Astrocyte (in vitro differentiated cells and primary cell): ENCODE results near the gene PCGF2. TPM values are rescaled to one million over a fixed set of nuclear protein-coding genes. Genes with fewer than 3 reads are reported as not detected.
"Not testable (repeated sequence)": the region's sequence is repeated elsewhere in the genome, so short reads cannot be mapped to it uniquely, and the experiment has no call there.

Experiments
- DNase-seq: peaks from one replicate; pipeline ENCODE4 v3.0.0-alpha.2; 2010; ENCODE audit warnings: low read depth
- FAIRE-seq: peaks from 2 replicates; lab custom pipeline; 2011; peaks lifted over from hg19 to GRCh38; lab: Jason Lieb, UNC
- H2AFZ ChIP-seq: 2 replicates; pipeline ENCODE4 v1.6.0; 2012; ENCODE audit warnings: low read depth, low read length, inconsistent platforms
- H3K27ac ChIP-seq: 2 replicates; pipeline ENCODE4 v1.5.1; 2011; ENCODE audit warnings: low read depth, low read length, inconsistent platforms
- H3K27me3 ChIP-seq: 2 replicates; pipeline ENCODE4 v1.6.0; 2011; ENCODE audit warnings: low read length, inconsistent platforms; ENCODE audit not compliant: insufficient read depth
- H3K36me3 ChIP-seq: 2 replicates; pipeline ENCODE4 v1.5.1; 2011; ENCODE audit warnings: low read length, inconsistent platforms; ENCODE audit not compliant: insufficient read depth
- H3K4me1 ChIP-seq: 2 replicates; pipeline ENCODE4 v1.5.1; 2011; ENCODE audit warnings: low read length, inconsistent platforms; ENCODE audit not compliant: insufficient read depth
- H3K4me2 ChIP-seq: 2 replicates; pipeline ENCODE4 v1.6.0; 2012; ENCODE audit warnings: low read length, inconsistent platforms
- H3K4me3 ChIP-seq: 2 replicates; pipeline ENCODE4 v1.5.1; 2011; ENCODE audit warnings: low read depth, mild to moderate bottlenecking, low read length, inconsistent platforms; ENCODE audit not compliant: insufficient read depth
- H3K79me2 ChIP-seq: 2 replicates; pipeline ENCODE4 v1.6.0; 2012; ENCODE audit warnings: mild to moderate bottlenecking, low read length, inconsistent platforms; ENCODE audit not compliant: insufficient read depth
- H3K9ac ChIP-seq: 2 replicates; pipeline ENCODE4 v1.6.0; 2012; ENCODE audit warnings: mild to moderate bottlenecking, low read length, inconsistent platforms
- H3K9me3 ChIP-seq: 2 replicates; pipeline ENCODE4 v1.5.1; 2012; ENCODE audit warnings: low read depth, mild to moderate bottlenecking, low read length, inconsistent platforms; ENCODE audit not compliant: insufficient read depth
- H4K20me1 ChIP-seq: 2 replicates; pipeline ENCODE4 v1.6.0; 2012; ENCODE audit warnings: low read length, inconsistent platforms; ENCODE audit not compliant: insufficient read depth
- H3K27ac Mint-ChIP-seq: one replicate; pipeline ENCODE4 v1.8.0; 2021; ENCODE audit warnings: mild to moderate bottlenecking, mixed read lengths; ENCODE audit not compliant: unreplicated experiment
- H3K27me3 Mint-ChIP-seq: one replicate; pipeline ENCODE4 v1.8.0; 2021; ENCODE audit warnings: low read depth, mixed read lengths; ENCODE audit not compliant: unreplicated experiment
- H3K36me3 Mint-ChIP-seq: one replicate; pipeline ENCODE4 v1.8.0; 2021; ENCODE audit warnings: low read depth, mixed read lengths; ENCODE audit not compliant: unreplicated experiment
- H3K4me1 Mint-ChIP-seq: one replicate; pipeline ENCODE4 v1.8.0; 2021; ENCODE audit warnings: low read depth, mixed read lengths; ENCODE audit not compliant: unreplicated experiment
- H3K4me3 Mint-ChIP-seq: one replicate; pipeline ENCODE4 v1.8.0; 2021; ENCODE audit warnings: mild to moderate bottlenecking, moderate library complexity, mixed read lengths; ENCODE audit not compliant: unreplicated experiment
- H3K9me3 Mint-ChIP-seq: one replicate; pipeline ENCODE4 v1.8.0; 2021; ENCODE audit warnings: mild to moderate bottlenecking, mixed read lengths; ENCODE audit not compliant: unreplicated experiment
- CTCF ChIP-seq: IDR thresholded peaks from 2 replicates; pipeline ENCODE4 v1.5.1; 2011; ENCODE audit warnings: low read depth, mild to moderate bottlenecking, inconsistent platforms, low read length, moderate library complexity; ENCODE audit not compliant: insufficient read depth
- EZH2 ChIP-seq: IDR thresholded peaks from 2 replicates; pipeline ENCODE4 v1.6.1; 2012; ENCODE audit warnings: mild to moderate bottlenecking, low read length, inconsistent platforms; ENCODE audit not compliant: insufficient read depth
- total RNA-seq: library from RNA; stranded (reverse); gene quantifications from 2 replicates; pipeline ENCODE4 v1.2.1, GENCODE V29; 2021

The PCGF2 gene
- total RNA-seq, 1 donor from 2014 or later, result 73.7 TPM

- Histone ChIP-seq H3K79me2 (peaks cover 71% of the 10 kb centered on the region), H3K4me1 (peaks cover 22% of the 10 kb centered on the region), H3K27me3 (no peaks in the 10 kb centered on the region), H2AFZ (no peak overlapping the region), H3K9ac (no peak overlapping the region), H4K20me1 (peaks cover 59% of the 10 kb centered on the region), H3K4me2 (peak overlapping the region; percentile 97), H3K27ac (no peak overlapping the region), H3K4me3 (peak overlapping the region; percentile 25), H3K9me3 (no peaks in the 10 kb centered on the region), H3K36me3 (peaks cover 6% of the 10 kb centered on the region)
- Mint-ChIP-seq H3K27me3 (no peaks in the 10 kb centered on the region), H3K9me3 (no peaks in the 10 kb centered on the region), H3K4me3 (peak overlapping the region; percentile 98), H3K27ac (no peak overlapping the region), H3K36me3 (peaks cover 11% of the 10 kb centered on the region), H3K4me1 (peaks cover 20% of the 10 kb centered on the region)
- FAIRE-seq (no peak), DNase-seq (no peak)
- TF ChIP-seq CTCF (no peak), EZH2 (no peak)
These were observed 48.5 kb upstream of the PCGF2 start for GRCh38 chr17:38796451-38797157.

- no peak for FAIRE-seq
- peaks cover 33% of the 10 kb centered on the region for H3K4me1 ChIP-seq
- H3K9me3 Mint-ChIP-seq, result no peaks in the 10 kb centered on the region
- H3K4me1 Mint-ChIP-seq, result peaks cover 27% of the 10 kb centered on the region
- H3K36me3 Mint-ChIP-seq, result peaks cover 9% of the 10 kb centered on the region
- H2AFZ ChIP-seq, result no peak overlapping the region
- no peaks in the 10 kb centered on the region for H3K9me3 ChIP-seq
- no peak overlapping the region for H3K4me3 ChIP-seq
- H3K4me3 Mint-ChIP-seq, result no peak overlapping the region
- H3K9ac ChIP-seq, result no peak overlapping the region
- H3K27ac ChIP-seq, result no peak overlapping the region
- H3K4me2 ChIP-seq, result no peak overlapping the region
- H3K36me3 ChIP-seq, result no peaks in the 10 kb centered on the region
- TF ChIP-seq CTCF (no peak), EZH2 (no peak)
- H4K20me1 ChIP-seq, result peaks cover 77% of the 10 kb centered on the region
- no peak for DNase-seq
- H3K27me3 ChIP-seq, result no peaks in the 10 kb centered on the region
- H3K27ac Mint-ChIP-seq, result no peak overlapping the region
- no peaks in the 10 kb centered on the region for H3K27me3 Mint-ChIP-seq
- peaks cover 94% of the 10 kb centered on the region for H3K79me2 ChIP-seq
These were observed 46.1 kb upstream of the PCGF2 start for GRCh38 chr17:38794221-38794620.

- H3K4me1 Mint-ChIP-seq, result peaks cover 10% of the 10 kb centered on the region
- Histone ChIP-seq H3K27me3 (no peaks in the 10 kb centered on the region), H2AFZ (no peak overlapping the region), H3K4me1 (peaks cover 15% of the 10 kb centered on the region), H3K79me2 (peaks cover 86% of the 10 kb centered on the region), H3K9ac (no peak overlapping the region), H3K4me2 (no peak overlapping the region), H3K27ac (no peak overlapping the region), H3K36me3 (peaks cover 5% of the 10 kb centered on the region), H3K9me3 (no peaks in the 10 kb centered on the region), H4K20me1 (peaks cover 72% of the 10 kb centered on the region), H3K4me3 (no peak overlapping the region)
- H3K9me3 Mint-ChIP-seq, result no peaks in the 10 kb centered on the region
- no peak overlapping the region for H3K4me3 Mint-ChIP-seq
- peaks cover 12% of the 10 kb centered on the region for H3K36me3 Mint-ChIP-seq
- no peaks in the 10 kb centered on the region for H3K27me3 Mint-ChIP-seq
- no peak for FAIRE-seq
- DNase-seq, result no peak
- TF ChIP-seq CTCF (no peak), EZH2 (no peak)
- H3K27ac Mint-ChIP-seq, result no peak overlapping the region
These were observed 43.0 kb upstream of the PCGF2 start for GRCh38 chr17:38791162-38791561.

GRCh38 chr17:38790148-38790707, 42.1 kb upstream of the PCGF2 start:
- not testable (repeated sequence) for H3K27ac ChIP-seq, H3K4me3 ChIP-seq, H3K9me3 Mint-ChIP-seq, H3K4me3 Mint-ChIP-seq, H3K27me3 Mint-ChIP-seq, H3K27ac Mint-ChIP-seq, H3K9me3 ChIP-seq, H3K27me3 ChIP-seq, DNase-seq, FAIRE-seq, H2AFZ ChIP-seq, H3K9ac ChIP-seq
- Histone ChIP-seq H3K4me2 (peak overlapping the region; percentile 34), H3K79me2 (peaks cover 76% of the 10 kb centered on the region), H3K36me3 (peaks cover 11% of the 10 kb centered on the region), H4K20me1 (peaks cover 69% of the 10 kb centered on the region), H3K4me1 (peaks cover 15% of the 10 kb centered on the region)
- peaks cover 12% of the 10 kb centered on the region for H3K36me3 Mint-ChIP-seq
- peaks cover 10% of the 10 kb centered on the region for H3K4me1 Mint-ChIP-seq
